Adrenal gland (tissue), 5 donors: ENCODE results near the gene ERH.

Experiments
- POLR2A ChIP-seq, 2 donors: fragments of 450-650 bp; IDR thresholded peaks; one replicate each; pipeline ENCODE4 v1.6.1; 2017; ENCODE audit warnings: antibody characterized with exemption in 2 of 2, mild to moderate bottlenecking in 2 of 2, moderate library complexity in 1 of 2
- TF ChIP-seq, protein P1 (sequence below), 6 experiments: fragments of 450-650 bp in 4 of 6; fragments of 200-600 bp in 2 of 6; sonication (generic) in 1 of 6; IDR thresholded peaks; 1 replicate in 5 of 6; 2 replicates in 1 of 6; pipeline versions ENCODE4 v1.5.1 to v1.8.0; 2016 to 2021; ENCODE audit warnings: antibody characterized with exemption in 6 of 6, mild to moderate bottlenecking in 2 of 6, moderate library complexity in 1 of 6
- donor health status: DM: no; HTN: no; CAD: no.

- no peak for TF ChIP-seq POLR2A (IDR thresholded peaks at IDR 0.05)
- TF ChIP-seq, protein P1, sequence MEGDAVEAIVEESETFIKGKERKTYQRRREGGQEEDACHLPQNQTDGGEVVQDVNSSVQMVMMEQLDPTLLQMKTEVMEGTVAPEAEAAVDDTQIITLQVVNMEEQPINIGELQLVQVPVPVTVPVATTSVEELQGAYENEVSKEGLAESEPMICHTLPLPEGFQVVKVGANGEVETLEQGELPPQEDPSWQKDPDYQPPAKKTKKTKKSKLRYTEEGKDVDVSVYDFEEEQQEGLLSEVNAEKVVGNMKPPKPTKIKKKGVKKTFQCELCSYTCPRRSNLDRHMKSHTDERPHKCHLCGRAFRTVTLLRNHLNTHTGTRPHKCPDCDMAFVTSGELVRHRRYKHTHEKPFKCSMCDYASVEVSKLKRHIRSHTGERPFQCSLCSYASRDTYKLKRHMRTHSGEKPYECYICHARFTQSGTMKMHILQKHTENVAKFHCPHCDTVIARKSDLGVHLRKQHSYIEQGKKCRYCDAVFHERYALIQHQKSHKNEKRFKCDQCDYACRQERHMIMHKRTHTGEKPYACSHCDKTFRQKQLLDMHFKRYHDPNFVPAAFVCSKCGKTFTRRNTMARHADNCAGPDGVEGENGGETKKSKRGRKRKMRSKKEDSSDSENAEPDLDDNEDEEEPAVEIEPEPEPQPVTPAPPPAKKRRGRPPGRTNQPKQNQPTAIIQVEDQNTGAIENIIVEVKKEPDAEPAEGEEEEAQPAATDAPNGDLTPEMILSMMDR (IDR thresholded peaks at IDR 0.05) = no peak
These were observed 66.9 kb downstream of the ERH start for GRCh38 chr14:69331206-69331605.
